DOHH2 (cell line): Measurements from ENCODE around the gene RECQL.

Experiments used
- H3F3A ChIP-seq: fragments of 200-600 bp; sonication (generic), shearing (Covaris generic); 2 replicates; pipeline ENCODE4 v1.6.0; 2016; ENCODE audit warnings: antibody characterized with exemption, mild to moderate bottlenecking; ENCODE audit not compliant: control insufficient read depth, insufficient read depth
- H3K27ac ChIP-seq: fragments of 200-600 bp; sonication (generic); 2 replicates; pipeline ENCODE4 v1.5.1; 2014; ENCODE audit warnings: low read depth, mild to moderate bottlenecking, low read length, moderate library complexity
- H3K27me3 ChIP-seq: fragments of 200-600 bp; sonication (generic); 2 replicates; pipeline ENCODE4 v1.6.1; 2014; ENCODE audit warnings: mild to moderate bottlenecking, low read length, mixed read lengths; ENCODE audit not compliant: control insufficient read depth
- H3K36me3 ChIP-seq: fragments of 200-600 bp; sonication (generic); 2 replicates; pipeline ENCODE4 v1.6.1; 2014; ENCODE audit warnings: mild to moderate bottlenecking, low read length, moderate library complexity, mixed read lengths; ENCODE audit not compliant: control insufficient read depth
- H3K4me1 ChIP-seq: fragments of 200-600 bp; sonication (generic); 2 replicates; pipeline ENCODE4 v1.6.1; 2014; ENCODE audit warnings: mild to moderate bottlenecking, low read length, mixed read lengths; ENCODE audit not compliant: control insufficient read depth
- H3K4me2 ChIP-seq: fragments of 200-600 bp; sonication (generic); 2 replicates; pipeline ENCODE4 v1.6.0; 2014; ENCODE audit warnings: mild to moderate bottlenecking, low read length, moderate library complexity
- H3K4me3 ChIP-seq: fragments of 200-600 bp; sonication (generic); 2 replicates; pipeline ENCODE4 v1.5.1; 2014; ENCODE audit warnings: mild to moderate bottlenecking, low read length, mixed read lengths
- H3K79me2 ChIP-seq: fragments of 200-600 bp; sonication (generic); 2 replicates; pipeline ENCODE4 v1.6.1; 2014; ENCODE audit warnings: mild to moderate bottlenecking, low read length, mixed read lengths; ENCODE audit not compliant: control insufficient read depth
- H3K9me2 ChIP-seq: fragments of 200-600 bp; sonication (generic); replicated peaks from 2 replicates; pipeline ENCODE4 v1.6.1; 2014; ENCODE audit warnings: mild to moderate bottlenecking, low read length, mixed read lengths; ENCODE audit not compliant: control insufficient read depth
- H3K9me3 ChIP-seq: fragments of 200-600 bp; sonication (generic); 2 replicates; pipeline ENCODE4 v1.6.1; 2014; ENCODE audit warnings: antibody characterized with exemption, low read length, mixed read lengths; ENCODE audit not compliant: control insufficient read depth, insufficient read depth
- H4K20me1 ChIP-seq: fragments of 200-600 bp; sonication (generic); 2 replicates; pipeline ENCODE4 v1.6.0; 2014; ENCODE audit warnings: low read depth, mild to moderate bottlenecking, antibody characterized with exemption, low read length, moderate library complexity; ENCODE audit not compliant: control insufficient read depth, insufficient read depth
- EZH2phosphoT487 ChIP-seq: fragments of 200-600 bp; sonication (generic); IDR thresholded peaks from 2 replicates; pipeline ENCODE4 v1.6.1; 2017; ENCODE audit warnings: borderline replicate concordance, mild to moderate bottlenecking, antibody characterized with exemption, low read length, moderate library complexity, mixed read lengths
- TF ChIP-seq, protein P1 (sequence below): fragments of 200-600 bp; sonication (generic); IDR thresholded peaks from one replicate; pipeline ENCODE4 v1.5.1; 2014; ENCODE audit warnings: antibody characterized with exemption, mild to moderate bottlenecking, low read depth, low read length; ENCODE audit not compliant: poor library complexity, severe bottlenecking

The RECQL gene

GRCh38 chr12:21505888-21506287, 4.5 kb upstream of the RECQL start:
- Histone ChIP-seq H3K36me3 (peaks cover 24% of the 10 kb centered on the region), H3K79me2 (peaks cover 50% of the 10 kb centered on the region), H3F3A (no peaks in the 10 kb centered on the region), H3K27me3 (no peaks in the 10 kb centered on the region), H3K27ac (no peak overlapping the region), H3K4me2 (no peak overlapping the region), H3K4me1 (peaks cover 12% of the 10 kb centered on the region), H4K20me1 (no peaks in the 10 kb centered on the region), H3K4me3 (no peak overlapping the region), H3K9me2 (no peaks in the 10 kb centered on the region), H3K9me3 (no peaks in the 10 kb centered on the region)
- TF ChIP-seq EZH2phosphoT487: no peak
- TF ChIP-seq, protein P1, sequence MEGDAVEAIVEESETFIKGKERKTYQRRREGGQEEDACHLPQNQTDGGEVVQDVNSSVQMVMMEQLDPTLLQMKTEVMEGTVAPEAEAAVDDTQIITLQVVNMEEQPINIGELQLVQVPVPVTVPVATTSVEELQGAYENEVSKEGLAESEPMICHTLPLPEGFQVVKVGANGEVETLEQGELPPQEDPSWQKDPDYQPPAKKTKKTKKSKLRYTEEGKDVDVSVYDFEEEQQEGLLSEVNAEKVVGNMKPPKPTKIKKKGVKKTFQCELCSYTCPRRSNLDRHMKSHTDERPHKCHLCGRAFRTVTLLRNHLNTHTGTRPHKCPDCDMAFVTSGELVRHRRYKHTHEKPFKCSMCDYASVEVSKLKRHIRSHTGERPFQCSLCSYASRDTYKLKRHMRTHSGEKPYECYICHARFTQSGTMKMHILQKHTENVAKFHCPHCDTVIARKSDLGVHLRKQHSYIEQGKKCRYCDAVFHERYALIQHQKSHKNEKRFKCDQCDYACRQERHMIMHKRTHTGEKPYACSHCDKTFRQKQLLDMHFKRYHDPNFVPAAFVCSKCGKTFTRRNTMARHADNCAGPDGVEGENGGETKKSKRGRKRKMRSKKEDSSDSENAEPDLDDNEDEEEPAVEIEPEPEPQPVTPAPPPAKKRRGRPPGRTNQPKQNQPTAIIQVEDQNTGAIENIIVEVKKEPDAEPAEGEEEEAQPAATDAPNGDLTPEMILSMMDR: no peak

DNA sequence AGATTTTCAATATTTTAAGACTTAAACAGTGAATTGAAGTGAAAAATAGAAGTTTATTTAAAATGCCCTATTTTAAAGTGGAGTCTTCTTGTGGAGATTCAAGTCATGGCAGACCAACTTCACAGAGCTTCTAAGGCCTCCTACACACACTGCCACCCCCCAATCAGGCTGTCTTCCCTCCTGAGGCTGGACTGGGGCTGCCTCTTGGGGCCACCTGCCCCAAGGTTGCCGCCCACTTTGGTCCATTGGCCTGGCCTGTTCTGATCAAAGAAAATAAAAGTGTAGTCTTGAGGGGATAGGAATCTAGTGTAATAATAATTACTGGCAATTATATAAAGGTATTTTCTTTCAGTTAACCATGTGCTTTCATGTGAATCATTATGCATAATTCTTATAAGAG, 1.4 kb upstream of the RECQL start:
- H3K4me1 ChIP-seq: peaks cover 25% of the 10 kb centered on the region
- H3K4me2 ChIP-seq: peak overlapping the region; percentile 90
- no peaks in the 10 kb centered on the region for H3K9me3 ChIP-seq
- H3F3A ChIP-seq: 0 out of 2 replicates have a peak, but pooled peaks cover 2% of the 10 kb centered on the region
- peaks cover 80% of the 10 kb centered on the region for H3K79me2 ChIP-seq
- H3K36me3 ChIP-seq: peaks cover 21% of the 10 kb centered on the region
- no peaks in the 10 kb centered on the region for H3K9me2 ChIP-seq
- no peak for TF ChIP-seq EZH2phosphoT487
- TF ChIP-seq, protein P1: no peak
- H4K20me1 ChIP-seq: no peaks in the 10 kb centered on the region
- no peaks in the 10 kb centered on the region for H3K27me3 ChIP-seq
- no peak overlapping the region for H3K27ac ChIP-seq
- H3K4me3 ChIP-seq: peak overlapping the region; percentile 92

DNA sequence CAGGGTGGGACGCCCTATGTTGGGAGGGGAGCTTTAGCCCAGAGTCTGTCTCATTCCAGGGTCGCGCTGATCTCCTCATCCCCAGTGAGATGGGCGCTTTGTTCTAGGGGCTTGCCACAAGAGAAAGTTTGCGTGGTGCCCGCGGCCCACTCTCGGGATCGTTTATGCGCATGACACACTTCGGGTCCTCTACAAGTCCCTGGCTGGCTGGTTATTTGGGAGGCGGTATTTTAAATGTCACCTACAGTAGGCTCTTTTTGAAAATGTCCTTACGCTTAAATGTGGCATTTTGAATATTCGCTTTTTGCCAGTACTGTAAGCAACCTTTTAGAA, 695 bp upstream of the RECQL start:
- peaks cover 81% of the 10 kb centered on the region for H3K79me2 ChIP-seq
- peak overlapping the region; percentile 28; the same call in 1 of the 2 replicates for H3K27ac ChIP-seq
- H3K36me3 ChIP-seq: peaks cover 24% of the 10 kb centered on the region
- H3K4me2 ChIP-seq: peak overlapping the region; percentile 90
- H3F3A ChIP-seq: 0 out of 2 replicates have a peak, but pooled peaks cover 2% of the 10 kb centered on the region
- peaks cover 25% of the 10 kb centered on the region for H3K4me1 ChIP-seq
- H4K20me1 ChIP-seq: no peaks in the 10 kb centered on the region
- no peaks in the 10 kb centered on the region for H3K27me3 ChIP-seq
- no peaks in the 10 kb centered on the region for H3K9me2 ChIP-seq
- H3K4me3 ChIP-seq: peak overlapping the region; percentile 92
- no peaks in the 10 kb centered on the region for H3K9me3 ChIP-seq
- no peak for TF ChIP-seq EZH2phosphoT487
- TF ChIP-seq, protein P1: no peak
